GM23338 (cell line): ENCODE data around the gene MEF2D.

Experiments
- CREB1 ChIP-seq: fragments of 250-450 bp; sonication (Bioruptor Pico); IDR thresholded peaks from 2 replicates; pipeline ENCODE4 v1.5.0; 2020; ENCODE audit warnings: low read depth, mild to moderate bottlenecking, moderate library complexity
- CTCF ChIP-seq, 2 experiments: fragments of 200-600 bp in 1 of 2; sonication (generic) in 1 of 2; conservative IDR thresholded peaks; 2 replicates each; pipeline versions ENCODE4 v1.5.1 to v1.6.1; 2016 to 2017; ENCODE audit warnings: antibody characterized with exemption in 2 of 2, low read depth in 2 of 2, mild to moderate bottlenecking in 2 of 2, moderate library complexity in 1 of 2
- EZH2phosphoT487 ChIP-seq: fragments of 200-600 bp; sonication (generic); IDR thresholded peaks from one replicate; pipeline ENCODE4 v1.8.1; 2018; ENCODE audit warnings: antibody characterized with exemption; ENCODE audit not compliant: unreplicated experiment

- peak; percentile 70 to 88 for TF ChIP-seq CTCF (conservative IDR thresholded peaks at IDR 0.05; ENCODE audit: low read depth in 2 of 2)
- 0 out of 2 replicates have a peak, but pooled peaks have one; percentile 15 for TF ChIP-seq CREB1 (CRISPR knock-in tag)
- no peak for TF ChIP-seq EZH2phosphoT487
Observed at GRCh38 chr1:156480411-156481192, 20.0 kb downstream of the MEF2D start.
